Tibial nerve (tissue), 4 donors: ENCODE data around the gene IGFL2. TPM values are rescaled to one million over a fixed set of nuclear protein-coding genes. Genes with fewer than 3 reads are reported as not detected.

Experiments used
- DNase-seq, 2 donors: peaks; one replicate each; pipeline ENCODE4 v3.0.0-alpha.2; 2019; ENCODE audit warnings: low spot score in 2 of 2
- H3K27ac ChIP-seq, 4 donors: fragments of 200-600 bp; sonication (generic) in 3 of 4; one replicate each; pipeline ENCODE4 v1.5.1; 2017 to 2019; ENCODE audit warnings: mild to moderate bottlenecking in 1 of 4
- H3K27me3 ChIP-seq, 2 donors: fragments of 200-600 bp; sonication (generic) in 1 of 2; one replicate each; pipeline versions ENCODE4 v1.5.1 to v1.6.0; 2017 to 2019
- H3K36me3 ChIP-seq, 3 donors: fragments of 200-600 bp; sonication (generic); one replicate each; pipeline ENCODE4 v1.5.1; 2018 to 2019
- H3K4me1 ChIP-seq, 4 donors: fragments of 200-600 bp; sonication (generic) in 3 of 4; one replicate each; pipeline ENCODE4 v1.5.1; 2017 to 2019
- H3K4me3 ChIP-seq, 4 donors: fragments of 200-600 bp; sonication (generic) in 3 of 4; one replicate each; pipeline ENCODE4 v1.5.1; 2017 to 2019; ENCODE audit warnings: mild to moderate bottlenecking in 1 of 4, moderate library complexity in 1 of 4
- H3K9me3 ChIP-seq, 4 donors: fragments of 200-600 bp; sonication (generic) in 3 of 4; one replicate each; pipeline ENCODE4 v1.5.1; 2017 to 2019
- CTCF ChIP-seq, 5 experiments: fragments of 200-600 bp in 3 of 5; fragments of 450-650 bp in 2 of 5; sonication (generic) in 3 of 5; IDR thresholded peaks; one replicate each; pipeline ENCODE4 v1.5.1; 2016 to 2019; ENCODE audit warnings: antibody characterized with exemption in 5 of 5, mild to moderate bottlenecking in 3 of 5, moderate library complexity in 2 of 5
- EP300 ChIP-seq, 2 donors: sonication (generic); formaldehyde crosslinking; IDR thresholded peaks; one replicate each; pipeline ENCODE4 v1.6.1; 2017; ENCODE audit warnings: antibody characterized with exemption in 2 of 2, mild to moderate bottlenecking in 1 of 2
- POLR2A ChIP-seq, 2 donors: fragments of 450-650 bp; IDR thresholded peaks; one replicate each; pipeline ENCODE4 v1.6.1; 2017; ENCODE audit warnings: antibody characterized with exemption in 2 of 2, mild to moderate bottlenecking in 2 of 2, moderate library complexity in 2 of 2
- WGBS, 2 donors: methylation state at CpG; one replicate each; pipeline ENCODE4 v1.1.5; 2018; 5-methylcytosine and 5-hydroxymethylcytosine counted together
- total RNA-seq, 4 donors: library from RNA; depleted of rRNA; stranded (reverse); fragments of >200 nt; gene quantifications; one replicate each; pipeline ENCODE4 v1.1.0, GENCODE V29; 2016

Gene IGFL2
- total RNA-seq, 4 donors from 2014 or later = 1.0 TPM; not detected in 3

- no peaks in the 10 kb centered on the region for H3K9me3 ChIP-seq
- H3K4me3 ChIP-seq = no peak overlapping the region
- no peak overlapping the region for H3K27ac ChIP-seq
- H3K27me3 ChIP-seq = no peaks in the 10 kb centered on the region
- no peak for DNase-seq
- WGBS, 2 donors = 85 to 86% methylated on average over 7 of the region's 7 CpGs
- peaks cover 0 to 7% (median 0%) of the 10 kb centered on the region in 3 donors for H3K36me3 ChIP-seq
- TF ChIP-seq POLR2A (IDR thresholded peaks at IDR 0.05) (no peak), EP300 (IDR thresholded peaks at IDR 0.05) (no peak), CTCF (IDR thresholded peaks at IDR 0.05) (no peak)
- H3K4me1 ChIP-seq = no peaks in the 10 kb centered on the region
These were observed 28.2 kb downstream of the IGFL2 start for GRCh38 chr19:46176116-46176860.

GRCh38 chr19:46179076-46179759, 31.2 kb downstream of the IGFL2 start:
- Histone ChIP-seq H3K27me3 (no peaks in the 10 kb centered on the region), H3K36me3 (peaks cover 0 to 7% (median 0%) of the 10 kb centered on the region in 3 donors), H3K4me1 (no peaks in the 10 kb centered on the region), H3K9me3 (no peaks in the 10 kb centered on the region), H3K27ac (no peak overlapping the region), H3K4me3 (no peak overlapping the region)
- DNase-seq = no peak
- 54 to 55% methylated on average over 9 of the region's 9 CpGs for WGBS, 2 donors
- TF ChIP-seq CTCF (IDR thresholded peaks at IDR 0.05) (no peak), EP300 (IDR thresholded peaks at IDR 0.05) (no peak), POLR2A (IDR thresholded peaks at IDR 0.05) (no peak)

- H3K27ac ChIP-seq = no peak overlapping the region
- DNase-seq = no peak
- 54 to 65% methylated on average over 5 of the region's 5 CpGs for WGBS, 2 donors
- no peaks in the 10 kb centered on the region for H3K9me3 ChIP-seq
- TF ChIP-seq EP300 (IDR thresholded peaks at IDR 0.05) = no peak
- TF ChIP-seq POLR2A (IDR thresholded peaks at IDR 0.05) = no peak
- TF ChIP-seq CTCF (IDR thresholded peaks at IDR 0.05) = no peak
- no peak overlapping the region for H3K4me3 ChIP-seq
- no peaks in the 10 kb centered on the region for H3K4me1 ChIP-seq
- no peaks in the 10 kb centered on the region for H3K27me3 ChIP-seq
- peaks cover 0 to 7% (median 0%) of the 10 kb centered on the region in 3 donors for H3K36me3 ChIP-seq
These were observed 32.8 kb downstream of the IGFL2 start for GRCh38 chr19:46180701-46181387.

GRCh38 chr19:46181388-46181779, 33.3 kb downstream of the IGFL2 start:
- no peaks in the 10 kb centered on the region for H3K27me3 ChIP-seq
- H3K27ac ChIP-seq = no peak overlapping the region
- peaks cover 0 to 6% (median 0%) of the 10 kb centered on the region in 3 donors for H3K36me3 ChIP-seq
- 40 to 53% methylated on average over 6 of the region's 6 CpGs for WGBS, 2 donors
- DNase-seq = no peak
- no peaks in the 10 kb centered on the region for H3K4me1 ChIP-seq
- TF ChIP-seq CTCF (IDR thresholded peaks at IDR 0.05) = no peak
- TF ChIP-seq POLR2A (IDR thresholded peaks at IDR 0.05) = no peak
- TF ChIP-seq EP300 (IDR thresholded peaks at IDR 0.05) = no peak
- no peaks in the 10 kb centered on the region for H3K9me3 ChIP-seq
- no peak overlapping the region for H3K4me3 ChIP-seq

GRCh38 chr19:46182476-46182875, 34.4 kb downstream of the IGFL2 start:
- WGBS, 2 donors = 86 to 88% methylated on average over 8 of the region's 8 CpGs
- Histone ChIP-seq H3K9me3 (no peaks in the 10 kb centered on the region), H3K27ac (no peak overlapping the region)

More at GRCh38 chr19:46182476-46182875, 34.4 kb downstream of the IGFL2 start:
- no peak for DNase-seq
- TF ChIP-seq POLR2A (IDR thresholded peaks at IDR 0.05) (no peak), CTCF (IDR thresholded peaks at IDR 0.05) (no peak), EP300 (IDR thresholded peaks at IDR 0.05) (no peak)
- H3K4me3 ChIP-seq = no peak overlapping the region
- H3K4me1 ChIP-seq = no peaks in the 10 kb centered on the region
- no peaks in the 10 kb centered on the region for H3K36me3 ChIP-seq
- H3K27me3 ChIP-seq = no peaks in the 10 kb centered on the region
